CMK (cell line): ENCODE data around the gene KRTCAP3.
"Not testable (repeated sequence)": the region's sequence is repeated elsewhere in the genome, so short reads cannot be mapped to it uniquely, and the experiment has no call there.

ENCODE experiments used
- DNase-seq: peaks from one replicate; pipeline ENCODE4 v3.0.0-alpha.2; 2010; ENCODE audit warnings: low read depth

KRTCAP3 gene

GRCh38 chr2:27441958-27442919 lies at the start of gene KRTCAP3:
Gene KRTCAP3, plus strand, starts transcription at chr2:27442381. Its CDS starts 32 bp downstream, at chr2:27442413.
- no peak for DNase-seq

DNA sequence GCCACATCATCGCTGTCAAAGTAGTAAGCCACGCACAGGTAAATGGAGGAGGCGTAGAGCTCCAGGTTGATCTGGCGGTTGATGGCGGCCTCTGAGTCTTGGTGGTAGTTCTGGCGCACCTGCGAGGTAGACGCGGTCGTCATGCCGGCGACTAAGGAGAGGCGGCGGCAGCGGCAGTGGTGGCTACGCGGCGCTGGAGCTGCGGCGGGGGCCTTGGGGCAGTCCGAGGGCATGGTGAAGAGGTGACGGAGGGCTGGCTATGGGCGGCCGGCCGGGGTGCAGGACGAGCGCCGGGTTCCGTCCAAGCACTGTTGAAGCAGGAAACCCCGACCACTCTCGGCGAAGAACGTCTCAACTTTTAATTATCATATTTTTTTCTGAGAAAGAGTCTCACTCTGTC lies 49.0 kb upstream of the KRTCAP3 start:
- DNase-seq = no peak

- no peak for DNase-seq
Observed at GRCh38 chr2:27398962-27399361, 43.2 kb upstream of the KRTCAP3 start.

- no peak for DNase-seq
Observed at GRCh38 chr2:27400348-27401135, 41.6 kb upstream of the KRTCAP3 start.

DNA sequence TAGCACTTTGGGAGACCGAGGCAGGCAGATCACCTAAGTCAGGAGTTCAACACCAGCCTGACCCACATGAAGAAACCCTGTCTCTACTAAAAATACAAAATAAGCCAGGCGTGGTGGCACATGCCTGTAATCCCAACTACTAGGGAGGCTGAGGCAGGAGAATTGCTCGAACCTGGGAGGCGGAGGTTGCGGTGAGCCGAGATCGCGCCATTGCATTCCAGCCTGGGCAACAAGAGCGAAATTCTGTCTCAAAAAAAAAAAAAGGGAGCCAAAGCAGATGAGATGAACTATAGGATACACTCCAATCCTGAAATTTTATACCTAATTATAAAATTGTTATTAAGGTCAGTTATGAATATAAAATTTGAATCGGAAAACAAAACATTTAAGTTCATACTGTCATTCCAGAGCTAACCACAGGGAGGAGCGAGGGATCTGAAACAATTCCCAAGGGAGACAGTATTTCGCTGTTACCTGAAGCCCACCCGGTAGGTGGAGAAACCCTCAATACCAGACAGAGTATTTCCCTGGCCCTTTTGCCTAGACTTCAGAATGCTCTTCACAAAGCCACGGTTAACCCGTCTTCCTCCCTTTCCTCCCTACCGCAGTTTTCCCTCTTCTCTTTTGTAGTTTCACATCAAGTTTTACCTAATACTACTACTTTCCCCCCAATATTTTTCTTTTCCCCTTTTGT lies 34.2 kb upstream of the KRTCAP3 start:
- DNase-seq = peak; percentile 36

GRCh38 chr2:27408601-27409320 lies 33.4 kb upstream of the KRTCAP3 start:
- no peak for DNase-seq

DNA sequence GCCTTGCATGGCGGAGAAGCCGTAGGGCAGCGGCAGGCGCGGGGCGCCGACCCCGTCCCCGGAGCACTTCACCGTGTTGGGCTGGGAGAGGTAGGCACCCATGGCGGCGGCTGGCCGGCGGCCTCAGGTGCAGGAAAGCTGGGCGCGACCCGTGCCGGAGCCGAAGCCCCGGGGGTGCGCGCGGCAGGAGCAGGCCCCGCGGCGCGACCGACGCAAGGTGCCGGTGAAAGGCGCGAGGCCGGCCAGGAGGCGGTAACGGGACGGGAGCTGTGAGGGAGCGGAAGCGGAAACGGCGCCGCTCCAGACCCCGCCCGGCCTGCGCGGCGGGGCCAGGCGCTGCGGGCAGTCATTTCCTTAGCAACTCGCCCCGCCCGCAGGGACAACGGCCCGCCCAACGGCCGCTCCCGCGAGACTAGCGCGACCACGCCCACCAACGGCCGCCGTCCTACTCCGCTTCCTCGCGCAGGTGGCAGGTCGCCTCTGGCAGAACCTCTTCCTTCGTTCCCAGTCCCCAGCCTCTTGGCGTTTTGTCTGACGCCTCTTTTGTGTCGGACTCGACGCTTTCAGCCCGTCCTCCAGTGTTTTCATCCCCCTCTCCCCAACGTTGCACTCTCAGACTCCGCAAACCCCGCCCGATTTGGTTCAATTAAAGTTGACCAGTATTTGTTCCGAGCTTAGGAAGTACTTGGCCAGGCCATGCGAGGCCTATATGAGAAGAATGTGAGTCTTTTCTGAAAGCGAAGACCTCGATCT lies 32.7 kb upstream of the KRTCAP3 start, which contains the start of gene PPM1G:
TSS of gene PPM1G (minus strand) at position 271 of the 753 bp plus-strand sequence. CDS start at position 102, 169 bp downstream.
- peak; percentile 90 for DNase-seq

DNA sequence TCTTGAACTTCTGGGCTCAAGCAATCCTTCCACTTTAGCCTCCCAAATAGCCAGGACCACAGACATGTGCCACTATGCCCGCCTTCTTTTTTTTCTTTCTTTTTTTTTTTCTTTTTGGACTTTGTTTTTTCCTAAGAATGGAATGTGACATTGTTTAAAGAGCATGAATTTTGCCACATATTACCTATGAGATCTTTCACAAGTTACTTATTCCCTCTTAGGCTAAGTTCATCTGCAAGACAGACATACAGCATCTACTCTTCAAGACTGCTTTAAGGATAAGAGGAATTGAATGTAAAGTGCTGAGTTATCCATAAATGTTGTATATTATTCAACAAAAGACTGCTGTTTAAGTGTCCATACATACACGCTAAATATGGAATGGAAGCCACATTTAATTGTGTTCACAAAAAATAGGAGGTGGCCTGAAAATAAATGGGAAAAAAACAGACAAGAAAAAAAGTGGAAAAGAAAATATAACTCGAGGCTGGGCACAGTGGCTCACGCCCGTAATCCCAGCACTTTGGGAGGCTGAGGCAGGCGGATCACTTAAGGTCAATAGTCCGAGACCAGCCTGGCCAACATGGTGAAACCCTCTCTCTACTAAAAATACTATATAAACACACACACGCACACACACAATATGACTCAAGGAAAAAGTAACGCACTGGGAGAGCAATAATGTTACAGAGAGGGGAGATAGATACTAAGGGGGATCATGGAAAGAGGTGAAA lies 29.6 kb upstream of the KRTCAP3 start:
- DNase-seq = no peak

DNA sequence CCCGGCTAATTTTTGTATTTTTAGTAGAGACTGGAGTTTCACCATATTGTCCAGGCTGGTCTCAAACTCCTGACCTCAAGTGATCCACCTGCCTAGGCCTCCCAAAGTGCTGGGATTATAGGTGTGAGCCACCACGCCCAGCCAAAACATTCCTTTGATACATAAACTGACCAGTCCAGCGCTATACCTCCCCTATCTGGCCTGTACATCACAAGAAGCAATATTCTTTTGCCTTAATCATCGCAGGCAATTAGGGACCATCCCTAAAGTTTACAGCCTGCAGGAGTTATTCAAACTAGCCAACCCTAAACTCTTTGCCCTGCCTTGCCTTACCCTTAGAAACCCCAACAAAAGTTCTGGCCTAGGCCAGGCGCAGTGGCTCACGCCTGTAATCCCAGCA lies 26.0 kb upstream of the KRTCAP3 start:
- no peak for DNase-seq

DNA sequence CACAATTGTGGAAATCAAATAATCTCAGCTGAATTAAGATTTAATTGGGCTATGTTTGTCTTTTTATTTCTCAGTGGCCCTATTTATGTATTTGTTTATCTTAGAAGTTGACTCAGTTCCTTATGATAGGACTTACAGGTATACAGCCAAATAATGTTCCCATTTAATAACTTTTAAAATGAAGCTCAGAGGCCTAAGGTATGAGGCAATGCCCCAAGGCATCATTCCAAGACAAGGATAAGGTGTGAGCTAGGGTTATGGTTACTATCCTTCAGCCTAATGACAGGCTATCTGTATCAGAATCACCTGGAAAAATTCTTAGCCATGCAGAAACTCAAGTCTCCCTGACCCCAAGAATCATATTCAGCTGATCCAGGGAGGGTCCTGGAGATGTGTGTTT lies 21.2 kb upstream of the KRTCAP3 start:
- no peak for DNase-seq

DNA sequence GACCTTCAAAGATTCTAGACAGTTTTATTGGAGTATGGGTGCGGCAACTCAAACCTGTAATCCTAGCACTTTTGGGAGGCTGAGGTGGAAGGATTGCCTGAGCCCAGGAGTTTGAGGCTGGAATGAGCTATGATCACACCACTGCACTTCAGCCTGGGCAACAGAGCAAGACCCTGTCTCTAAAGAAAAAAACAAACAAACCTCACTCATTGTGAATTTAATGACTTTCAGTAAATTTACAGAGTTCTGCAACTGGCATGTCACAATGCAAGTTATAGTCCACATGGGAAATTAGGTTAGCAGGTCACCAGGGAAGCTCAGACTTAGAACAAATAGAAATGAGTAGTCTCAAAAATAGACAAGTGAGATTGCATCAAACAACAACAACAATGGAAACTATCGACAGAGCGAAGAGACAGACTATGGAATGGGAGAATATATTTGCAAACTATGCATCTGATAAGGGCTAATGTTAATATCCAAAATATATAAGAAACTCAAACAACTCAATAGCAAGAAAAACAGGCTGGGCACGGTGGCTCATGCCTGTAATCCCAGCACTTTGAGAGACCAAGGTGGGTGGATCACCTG lies 20.4 kb upstream of the KRTCAP3 start:
- DNase-seq = no peak

DNA sequence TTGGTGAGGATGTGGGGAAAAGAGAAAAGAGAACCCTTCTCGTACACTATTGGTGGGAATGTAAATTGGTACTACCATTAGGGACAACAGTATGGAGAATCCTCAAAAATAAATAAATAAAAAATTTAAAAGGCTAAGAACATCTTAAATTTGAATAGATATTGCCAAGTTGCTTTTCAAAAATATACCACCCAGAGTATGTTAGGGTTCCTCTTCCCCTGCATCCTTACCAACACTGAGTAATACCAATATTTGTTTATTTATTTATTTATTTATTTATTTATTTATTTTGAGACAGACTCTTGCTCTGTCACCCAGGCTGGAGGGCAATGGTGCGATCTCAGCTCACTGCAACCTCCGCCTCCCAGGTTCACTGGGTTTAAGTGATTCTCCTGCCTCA lies 19.2 kb upstream of the KRTCAP3 start:
- no peak for DNase-seq

DNA sequence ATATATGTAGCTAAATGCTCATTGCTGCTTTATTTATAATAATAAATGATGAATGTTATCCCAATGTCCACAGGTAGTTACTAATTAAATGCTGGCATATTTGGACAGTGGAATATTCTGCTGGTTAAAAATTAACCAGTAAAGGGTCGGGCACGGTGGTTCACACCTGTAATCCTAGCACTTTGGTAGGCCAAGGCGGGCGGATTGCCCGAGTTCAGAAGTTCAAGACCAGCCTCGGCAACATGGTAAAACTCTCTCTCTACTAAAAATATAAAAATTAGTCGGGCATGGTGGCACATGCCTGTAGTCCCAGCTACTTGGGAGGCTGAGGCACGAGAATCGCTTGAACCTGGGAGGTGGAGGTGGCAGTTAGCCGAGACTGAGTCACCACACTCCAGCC lies 17.1 kb upstream of the KRTCAP3 start:
- not testable (repeated sequence) for DNase-seq

- DNase-seq = no peak
Observed at GRCh38 chr2:27427863-27428212, 14.3 kb upstream of the KRTCAP3 start.

DNA sequence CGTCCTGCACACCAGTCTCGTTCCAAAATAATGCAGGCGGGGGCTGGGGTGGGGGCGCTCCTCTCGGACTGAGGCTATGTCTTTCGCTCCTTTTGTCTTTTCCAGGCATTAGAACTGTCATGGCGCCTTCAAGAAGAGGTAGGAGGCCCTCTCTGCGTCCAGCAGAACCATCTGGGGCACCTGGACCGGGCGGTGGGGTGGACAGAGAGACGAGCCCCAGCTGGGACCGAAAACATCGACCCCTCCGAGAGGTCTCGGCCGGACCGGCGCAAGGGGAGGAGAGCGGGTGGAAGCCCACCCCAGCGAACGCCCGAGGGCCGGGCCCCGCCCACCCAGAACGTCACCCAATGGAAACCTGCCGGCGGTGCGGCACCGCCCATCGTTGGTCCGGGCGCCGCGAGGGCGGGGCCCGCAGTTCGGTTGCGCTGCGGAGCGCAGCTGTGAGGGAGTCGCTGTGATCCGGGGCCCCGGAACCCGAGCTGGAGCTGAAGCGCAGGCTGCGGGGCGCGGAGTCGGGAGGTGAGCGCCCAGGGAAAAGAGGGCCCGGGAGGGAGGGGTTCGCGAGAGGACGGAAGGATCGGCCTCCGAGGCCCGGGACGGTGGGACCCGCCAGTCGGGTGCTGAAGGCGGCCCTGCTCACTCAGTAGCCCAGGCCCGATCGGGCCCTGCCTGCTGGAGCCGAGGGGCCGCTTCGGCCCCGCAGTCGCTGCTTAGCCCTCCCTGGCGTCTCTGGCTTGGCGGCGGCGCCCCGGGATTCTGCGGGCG lies 13.8 kb upstream of the KRTCAP3 start, which contains the start of gene NRBP1:
TSS of gene NRBP1 (plus strand) at position 419 of the 765 bp plus-strand sequence. CDS start 4,643 bp downstream, outside the sequence.
- peak; percentile 79 for DNase-seq

GRCh38 chr2:27428978-27429541 lies 13.1 kb upstream of the KRTCAP3 start:
- peak; percentile 68 for DNase-seq

- no peak for DNase-seq
Observed at GRCh38 chr2:27431395-27431794, 10.8 kb upstream of the KRTCAP3 start.

- DNase-seq = no peak
Observed at GRCh38 chr2:27435628-27436027, 6.6 kb upstream of the KRTCAP3 start.
